SW 1271 (cell line): ENCODE results near the gene EPN2.

Source experiments
- DNase-seq, 2 experiments: peaks; one replicate each; lab custom pipeline; 2025; lab: John Stamatoyannopoulos, UW

Gene EPN2

DNA sequence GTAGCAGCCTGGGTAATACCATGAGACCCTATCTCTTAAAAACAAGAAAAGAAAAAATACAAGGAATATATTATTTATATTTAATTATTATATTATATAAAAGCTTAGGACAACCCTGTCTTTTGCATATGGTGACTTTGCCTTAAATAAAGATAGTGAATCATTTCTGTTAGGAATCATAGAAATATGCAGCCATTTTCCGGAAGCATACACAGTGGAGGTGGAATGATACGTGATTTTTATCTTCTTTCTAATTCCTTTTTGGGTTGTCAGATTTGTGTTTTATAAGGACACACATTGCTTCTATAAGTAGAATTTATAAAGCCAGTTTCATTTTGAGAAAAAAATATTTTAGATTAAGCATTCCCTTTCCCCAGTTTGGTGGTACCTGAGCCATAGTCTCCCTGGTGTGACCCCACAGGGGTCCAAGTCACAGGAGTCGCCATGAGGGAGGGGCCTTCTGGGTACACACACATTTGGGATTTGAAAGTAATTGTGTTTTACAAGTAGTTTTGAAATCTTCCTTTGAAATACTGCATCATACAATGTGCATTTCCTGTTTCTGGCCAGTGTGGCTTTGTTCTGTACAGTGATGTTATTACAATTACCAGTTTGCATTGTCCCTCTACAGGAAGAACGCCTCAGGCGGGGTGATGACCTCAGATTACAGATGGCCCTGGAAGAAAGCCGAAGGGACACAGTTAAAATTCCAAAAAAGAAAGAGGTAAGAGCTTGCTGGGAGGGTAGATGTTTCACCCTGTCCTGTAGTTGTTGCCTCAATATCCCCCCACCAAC, 74.5 kb downstream of the EPN2 start:
- DNase-seq, result no peak

DNA sequence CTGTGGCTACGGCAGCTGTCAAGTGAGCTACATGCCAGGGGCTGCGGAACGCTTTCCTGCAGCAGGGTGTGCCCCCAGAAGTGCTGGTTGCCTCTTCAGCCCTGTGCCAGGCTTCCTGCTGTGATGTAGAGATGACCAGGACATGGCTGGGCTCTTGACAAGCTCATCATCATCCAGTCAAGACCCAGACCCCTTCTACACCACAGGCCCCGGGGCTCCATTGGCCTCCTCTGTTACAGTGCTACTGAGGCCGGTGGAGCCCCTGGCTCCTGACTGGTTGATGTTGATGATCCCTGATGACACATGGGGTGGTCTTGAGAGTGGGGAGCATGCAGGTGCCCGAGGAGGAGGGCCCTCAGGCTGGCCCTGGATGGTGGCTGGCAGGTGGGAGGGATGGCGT, 75.2 kb downstream of the EPN2 start:
- no peak for DNase-seq

DNA sequence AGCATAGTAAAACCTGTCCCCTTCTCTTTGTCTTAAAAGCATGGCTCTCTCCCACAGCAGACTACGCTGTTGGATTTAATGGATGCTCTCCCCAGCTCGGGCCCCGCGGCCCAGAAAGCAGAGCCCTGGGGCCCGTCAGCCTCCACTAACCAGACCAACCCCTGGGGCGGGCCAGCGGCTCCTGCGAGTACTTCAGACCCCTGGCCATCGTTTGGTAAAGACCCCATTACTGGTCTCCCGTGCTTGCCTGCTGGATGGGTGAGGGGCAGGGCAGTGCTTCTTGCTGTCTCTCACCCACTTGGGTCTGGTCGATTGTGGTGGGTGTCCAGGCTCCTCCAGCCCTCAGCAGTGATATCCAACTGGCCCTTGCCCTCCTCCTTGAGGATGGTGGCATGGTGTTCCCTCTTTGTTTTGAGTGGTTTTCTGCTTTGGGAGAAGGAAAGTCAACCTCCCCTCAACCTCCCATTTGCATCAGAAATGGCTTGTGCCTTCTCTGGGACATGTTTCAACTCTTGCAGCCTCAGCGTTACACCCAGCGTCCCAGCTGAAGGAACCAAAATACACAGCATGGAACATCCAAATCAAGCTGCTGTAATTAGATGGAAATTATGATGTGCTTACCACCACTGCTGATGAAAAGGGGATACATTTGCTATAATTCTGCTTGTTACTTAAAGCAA, 76.0 kb downstream of the EPN2 start:
- DNase-seq, result no peak

DNA sequence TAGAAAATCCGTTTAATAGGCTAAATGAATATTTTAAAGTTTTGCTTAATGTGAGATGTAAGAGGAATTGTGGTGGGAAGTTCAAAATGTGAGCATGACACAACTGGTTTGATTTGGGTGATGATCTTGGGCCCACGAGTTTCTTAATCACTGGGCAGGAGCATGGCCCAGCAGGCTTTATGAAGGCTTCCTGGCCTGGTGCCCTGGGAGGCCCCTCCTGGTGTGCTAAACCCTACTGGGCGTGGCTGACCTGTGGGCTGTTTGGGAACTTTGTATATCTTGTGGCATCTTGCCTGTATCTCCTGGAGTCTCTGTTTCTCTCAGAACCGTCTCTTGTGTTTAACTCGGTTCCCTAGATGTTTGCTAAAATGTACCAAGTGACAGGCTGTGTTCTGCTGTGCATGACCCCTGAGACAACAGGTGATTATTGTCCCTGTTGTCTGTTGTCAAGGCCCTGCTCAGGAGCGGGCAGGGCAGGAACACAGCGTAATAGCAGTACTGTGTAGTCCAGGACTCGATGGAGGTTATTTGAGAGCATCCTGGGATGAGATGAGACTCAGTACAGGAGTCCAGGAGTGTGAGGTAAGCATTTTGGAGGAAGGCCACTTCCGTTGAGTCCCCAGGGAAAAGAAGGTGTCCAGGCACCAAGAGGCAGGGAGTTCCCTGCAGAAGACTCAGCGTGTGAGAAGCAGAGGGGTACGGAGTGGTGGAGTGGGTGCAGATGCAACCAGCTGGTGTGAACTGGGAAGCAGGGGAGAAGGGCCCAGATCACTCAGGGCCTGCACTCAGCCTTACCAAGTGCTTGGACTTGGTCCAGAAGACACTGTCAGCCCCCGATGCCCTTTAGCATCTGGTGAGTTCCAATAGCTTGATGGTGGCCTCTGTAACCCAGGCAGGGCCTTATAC, 76.8 kb downstream of the EPN2 start:
- DNase-seq, result no peak

DNA sequence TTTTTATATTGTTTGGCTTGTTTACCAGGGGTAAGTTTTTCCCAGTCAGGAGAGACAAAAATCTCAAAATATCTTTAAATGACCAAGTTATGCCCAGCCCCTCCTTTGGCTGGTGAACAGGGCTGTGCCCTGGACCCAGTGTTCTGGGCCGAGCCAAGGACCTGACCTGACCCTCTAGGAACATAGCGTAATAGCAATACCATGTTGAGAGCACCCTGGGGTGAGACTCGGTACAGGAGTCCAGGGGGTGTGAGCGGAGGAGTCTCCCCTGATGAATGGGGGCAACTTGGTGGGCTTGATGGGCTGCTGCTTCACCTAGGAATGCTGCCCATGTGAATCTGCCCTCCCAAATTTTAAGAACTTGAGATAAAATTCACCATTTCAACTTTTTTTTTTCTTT, 77.9 kb downstream of the EPN2 start:
- DNase-seq, result no peak

DNA sequence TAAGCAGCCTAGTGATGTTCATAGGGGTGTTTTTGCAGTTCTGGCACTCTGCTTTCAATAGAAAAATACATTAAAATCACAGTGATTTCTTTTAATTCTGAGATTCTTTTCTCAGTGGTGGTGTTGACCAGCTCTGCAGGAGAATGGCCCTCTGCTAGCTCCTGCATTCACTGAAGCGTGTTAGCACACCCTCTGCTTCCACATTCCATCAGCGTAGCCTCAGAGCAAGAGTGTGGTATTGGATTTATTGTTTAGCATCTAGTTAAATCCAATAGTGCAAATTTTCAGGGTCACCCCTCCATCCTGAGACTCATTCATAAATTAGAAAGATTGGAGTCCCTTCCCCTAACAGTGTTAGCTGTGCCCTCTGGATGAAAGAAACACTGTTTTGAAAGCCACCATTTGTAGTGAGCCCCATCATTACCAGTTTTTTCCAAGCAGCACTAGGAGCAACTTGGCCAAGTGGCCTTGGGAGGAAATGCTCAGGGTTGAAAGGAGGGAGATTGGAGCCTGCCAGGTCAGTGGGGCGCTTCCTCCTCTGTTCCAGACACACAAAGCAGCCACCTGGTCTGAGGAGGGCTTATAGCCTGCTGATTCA, 79.7 kb downstream of the EPN2 start:
- DNase-seq, result no peak

DNA sequence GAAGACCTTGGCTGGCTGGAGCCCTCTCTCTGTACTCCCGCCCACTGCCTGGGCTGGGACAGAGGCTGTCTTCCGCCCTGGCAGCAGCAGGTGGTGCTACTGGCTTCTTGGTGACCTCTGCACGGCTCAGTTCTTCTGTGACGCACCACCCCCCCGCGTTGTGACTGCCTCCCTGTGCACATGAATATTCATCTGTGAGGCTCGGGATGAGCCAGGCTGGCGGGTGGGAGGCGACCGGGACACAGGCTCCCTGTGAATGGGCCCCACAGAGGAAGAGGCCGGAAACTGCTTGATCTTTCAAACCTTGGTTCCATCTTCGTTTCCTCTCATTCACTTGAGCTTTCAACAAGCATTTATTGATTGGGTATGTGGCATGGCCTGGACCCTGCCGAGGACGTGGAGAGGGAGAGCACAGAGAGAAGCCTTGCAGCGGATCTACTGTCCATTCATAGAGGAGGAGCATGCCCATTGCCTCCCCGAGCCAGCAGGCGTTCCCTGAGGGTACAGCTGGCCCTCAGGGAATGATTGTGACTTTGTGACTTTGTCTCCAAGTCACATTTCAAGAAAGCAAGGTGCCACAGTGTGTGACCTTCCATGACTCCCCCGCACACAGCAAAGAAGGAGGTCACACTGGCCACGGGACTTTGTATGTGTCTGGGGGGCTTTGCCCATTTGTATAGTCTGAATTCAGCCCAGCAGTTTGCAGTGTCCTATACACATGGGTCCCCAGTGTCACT, 80.4 kb downstream of the EPN2 start:
- DNase-seq, result no peak

DNA sequence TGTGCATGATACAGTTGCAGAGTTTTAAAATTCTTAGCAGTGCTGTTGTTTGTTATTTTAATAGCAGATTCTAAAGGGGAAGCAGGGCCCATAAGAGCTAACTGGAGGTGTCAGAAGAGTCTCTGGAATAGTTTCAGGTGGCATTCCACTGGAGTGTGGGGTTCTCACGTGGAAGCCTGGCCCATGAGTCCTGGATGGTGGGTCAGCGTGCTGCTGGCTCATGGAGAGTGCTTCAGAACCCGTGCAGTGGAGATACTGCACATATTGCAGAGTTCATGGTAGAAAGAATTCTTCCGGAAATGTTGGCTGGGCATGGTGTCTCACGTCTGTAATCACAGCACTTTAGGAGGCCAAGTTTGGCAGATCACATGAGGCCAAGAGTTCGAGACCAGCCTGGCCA, 81.4 kb downstream of the EPN2 start:
- DNase-seq, result no peak

DNA sequence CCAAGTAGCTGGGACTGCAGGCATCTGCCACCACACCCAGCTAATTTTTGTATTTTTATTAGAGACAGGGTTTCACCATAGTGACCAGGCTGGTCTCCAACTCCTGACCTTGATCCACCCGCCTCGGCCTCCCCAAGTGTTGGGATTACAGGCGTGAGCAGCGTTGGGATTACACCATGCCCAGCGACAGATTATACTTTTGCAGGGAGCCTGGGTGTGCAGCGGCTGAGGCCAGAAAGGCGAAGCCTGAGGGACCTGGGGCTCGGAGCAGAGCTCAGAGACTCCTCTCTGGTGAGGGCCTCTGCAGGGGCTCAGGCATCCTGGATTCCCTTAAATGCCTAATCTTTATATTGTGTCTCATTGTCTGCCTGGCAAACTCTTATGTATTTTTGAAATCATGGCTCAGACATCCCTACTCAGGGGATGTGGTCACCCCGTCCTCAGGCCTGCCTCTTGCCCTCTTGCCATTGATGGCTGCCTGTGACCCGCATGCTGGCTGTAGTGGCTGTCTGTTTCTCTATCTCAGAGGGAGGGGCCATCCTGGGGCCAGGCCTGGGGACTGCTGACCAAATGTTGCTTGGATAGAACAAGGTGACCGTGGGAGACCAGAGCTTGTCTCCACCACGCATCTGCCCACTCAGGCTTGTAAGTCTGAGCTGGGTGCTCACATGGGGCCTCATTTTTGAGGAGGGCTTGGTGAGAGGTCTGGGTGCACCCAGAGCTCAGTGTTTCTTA, 82.8 kb downstream of the EPN2 start:
- DNase-seq, result no peak

DNA sequence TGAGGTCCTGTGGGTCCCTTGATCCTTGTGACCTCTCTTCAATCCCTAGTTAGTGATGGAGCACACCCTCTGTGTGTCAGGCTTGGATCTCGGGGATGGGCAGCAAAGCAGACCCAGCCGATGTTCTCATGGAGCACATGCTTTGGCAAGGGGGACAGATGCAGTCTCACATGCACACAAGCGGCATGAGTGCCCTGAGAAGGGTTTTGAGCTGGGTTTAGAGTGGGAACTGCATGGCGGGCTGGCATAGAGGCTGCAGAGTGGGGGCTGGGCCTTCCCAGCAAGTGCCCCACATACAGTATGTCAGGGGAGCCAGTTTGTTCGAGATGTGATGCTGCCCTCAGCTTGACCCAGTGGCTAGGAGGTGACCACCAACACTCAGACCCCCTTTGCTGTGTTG, 83.7 kb downstream of the EPN2 start:
- no peak for DNase-seq

DNA sequence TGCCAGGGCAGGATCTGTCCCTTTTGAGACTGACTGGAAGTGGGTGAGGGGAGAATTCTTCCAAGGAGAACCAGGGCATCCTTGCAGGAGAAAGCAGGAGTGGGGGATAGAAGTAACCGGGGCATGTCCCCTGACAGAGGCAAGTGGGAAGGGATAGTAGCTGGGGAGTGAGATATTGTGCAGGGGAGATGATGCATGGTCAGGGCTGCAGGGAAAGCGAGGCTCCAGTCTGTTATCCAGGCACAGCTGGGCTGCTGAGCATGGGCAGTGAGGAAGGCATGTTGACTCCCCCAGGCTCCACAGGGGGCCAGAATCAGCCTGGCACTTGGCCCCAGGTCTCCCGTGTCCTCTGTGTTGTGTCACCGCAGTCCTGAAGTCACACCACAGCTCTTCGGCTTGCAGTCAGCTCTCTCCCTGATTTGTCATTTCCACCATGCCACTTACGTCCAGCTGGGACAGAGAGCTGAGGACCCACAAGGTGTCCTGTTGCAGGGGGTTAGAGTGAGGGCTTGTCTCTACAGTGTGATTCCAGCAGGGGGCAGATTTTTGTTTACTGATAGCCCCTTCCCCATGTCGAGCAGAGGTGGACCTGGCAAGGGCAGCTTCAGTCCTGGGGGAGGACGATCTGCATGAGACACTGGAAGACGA, 84.4 kb downstream of the EPN2 start:
- DNase-seq, result no peak

DNA sequence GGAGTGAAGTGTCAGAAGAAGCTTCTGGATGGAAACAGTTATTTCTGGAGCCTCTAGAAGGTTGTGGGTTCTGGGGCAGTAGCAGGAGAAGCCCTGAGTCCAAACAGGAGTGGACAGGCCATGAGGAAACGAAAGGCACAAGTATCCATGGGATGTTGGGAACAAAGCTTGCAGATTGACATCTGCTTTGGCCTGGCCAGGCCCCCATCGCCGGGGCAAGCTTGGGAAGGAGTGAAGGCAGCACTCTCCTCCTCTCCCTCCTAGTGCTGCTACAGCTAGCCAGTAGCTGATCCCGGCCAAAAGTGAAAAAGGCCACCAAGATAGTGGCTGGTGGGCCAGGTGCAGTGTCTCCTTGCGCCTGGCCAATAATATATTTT, 85.0 kb downstream of the EPN2 start:
- no peak for DNase-seq

DNA sequence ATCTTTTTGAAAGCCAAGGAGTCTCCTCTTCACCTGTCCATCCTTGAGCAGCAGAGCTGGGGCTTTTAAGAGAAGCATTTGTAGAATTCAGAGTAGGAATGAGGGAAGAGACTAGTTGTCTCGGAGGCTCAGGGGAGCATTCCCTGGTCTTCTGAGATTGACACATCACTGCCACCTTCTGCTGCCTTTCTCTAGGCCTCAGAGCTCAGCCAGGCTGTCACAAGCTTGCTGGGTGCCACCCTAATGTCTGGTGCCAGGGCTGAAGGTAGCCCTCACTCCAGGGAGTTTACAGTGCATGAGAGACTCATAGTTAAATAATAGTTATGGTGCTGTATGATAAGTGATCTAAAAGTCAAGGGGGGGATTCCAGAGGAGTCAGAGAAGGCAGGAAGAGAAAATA, 85.7 kb downstream of the EPN2 start:
- no peak for DNase-seq

DNA sequence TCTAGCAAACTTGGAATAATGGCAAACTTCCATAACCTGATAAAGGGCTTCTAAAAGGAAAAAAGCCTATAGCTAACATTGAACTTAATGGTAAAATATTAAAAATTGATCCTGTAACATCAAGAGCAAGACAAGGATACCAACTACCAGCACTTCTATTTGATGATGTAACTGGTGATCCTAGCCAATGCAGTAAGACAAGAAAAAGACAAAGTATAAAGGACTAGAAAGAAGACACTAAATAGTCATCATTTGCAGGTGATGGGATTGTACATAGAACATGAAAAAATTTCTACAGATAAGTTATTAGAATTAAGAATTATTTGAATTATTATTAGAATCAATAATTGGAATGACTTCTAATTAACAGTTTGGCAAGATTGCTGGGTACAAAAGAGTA, 88.4 kb downstream of the EPN2 start:
- no peak for DNase-seq

DNA sequence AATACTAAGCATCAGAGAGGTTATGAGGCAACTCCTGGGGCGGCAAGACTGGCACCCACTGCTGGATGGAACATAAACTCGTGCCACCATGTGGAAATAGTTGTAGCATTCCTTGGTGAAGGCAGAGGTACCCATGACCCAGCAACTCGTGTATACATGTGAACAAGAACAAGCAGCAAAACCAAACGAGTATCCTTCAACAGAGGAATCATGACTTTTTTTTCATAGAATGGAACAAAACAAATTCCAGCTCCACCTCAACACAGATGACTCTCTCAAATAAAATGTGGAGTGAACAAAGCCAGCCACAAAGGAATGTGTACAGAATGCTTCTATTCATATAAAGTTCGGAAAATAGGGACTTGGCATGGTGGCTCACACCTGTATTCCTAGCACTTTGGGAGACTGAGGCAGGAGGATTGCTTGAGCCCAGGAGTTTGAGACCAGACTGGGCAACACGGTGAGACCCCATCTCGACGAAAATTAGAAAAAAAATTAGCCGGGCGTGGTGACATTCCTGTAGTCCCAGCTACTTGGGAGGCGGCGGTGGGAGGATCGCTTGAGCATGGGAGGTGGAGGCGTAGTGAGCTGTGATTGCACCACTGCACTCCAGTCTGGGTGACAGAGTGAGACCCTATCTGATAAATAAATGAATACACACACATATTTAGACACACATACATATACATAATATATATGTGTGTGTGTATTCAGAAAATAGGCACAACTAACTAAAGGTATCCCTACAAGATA, 90.0 kb downstream of the EPN2 start:
- peak in 1 of 2 experiments; percentile 84 for DNase-seq

DNA sequence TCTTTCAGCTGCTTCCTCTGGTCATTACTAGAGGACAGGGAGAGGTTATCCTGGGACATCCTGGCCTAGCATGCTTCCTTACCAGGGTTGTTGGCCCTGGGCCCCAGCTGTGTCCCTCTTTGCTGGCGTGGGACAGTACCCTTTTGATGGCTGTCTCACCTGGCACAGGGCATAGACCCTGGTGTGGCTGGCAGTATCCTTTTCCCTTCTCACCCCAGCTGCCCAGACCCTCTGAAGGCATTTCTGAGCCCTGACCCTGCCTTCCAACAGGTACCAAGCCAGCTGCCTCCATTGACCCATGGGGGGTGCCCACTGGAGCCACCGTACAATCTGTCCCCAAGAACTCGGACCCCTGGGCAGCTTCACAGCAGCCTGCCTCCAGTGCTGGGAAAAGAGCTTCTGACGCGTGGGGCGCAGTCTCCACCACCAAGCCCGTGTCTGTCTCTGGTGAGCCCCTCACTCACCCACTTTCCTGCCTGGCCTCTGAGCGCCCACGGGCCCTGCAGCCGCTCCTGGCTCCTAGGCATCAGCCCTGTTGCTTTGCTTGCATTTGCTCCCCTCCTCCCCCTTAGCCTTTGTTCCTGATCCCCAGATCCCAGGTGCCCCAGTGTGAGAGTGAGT, 91.4 kb downstream of the EPN2 start:
- no peak for DNase-seq

DNA sequence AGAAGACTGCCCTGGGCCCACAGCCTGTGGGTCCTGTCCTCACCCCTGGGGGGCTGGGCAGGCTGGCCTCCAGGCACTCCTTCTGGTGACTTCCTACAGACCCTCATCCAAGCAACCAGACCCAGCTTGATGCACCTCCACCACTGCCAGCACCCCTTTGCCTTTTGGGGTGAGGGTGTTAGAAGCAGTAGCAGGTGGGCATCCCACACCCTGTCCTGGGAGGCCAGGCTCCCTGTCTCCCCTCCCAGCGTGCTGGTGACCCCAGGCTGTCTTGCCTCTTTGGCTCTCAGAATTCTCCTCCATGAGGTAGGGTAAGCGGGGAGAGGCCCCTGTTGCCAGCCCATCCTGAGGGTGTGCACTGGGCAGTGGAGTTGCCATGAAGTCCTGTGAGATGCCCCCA, 92.0 kb downstream of the EPN2 start:
- no peak for DNase-seq

DNA sequence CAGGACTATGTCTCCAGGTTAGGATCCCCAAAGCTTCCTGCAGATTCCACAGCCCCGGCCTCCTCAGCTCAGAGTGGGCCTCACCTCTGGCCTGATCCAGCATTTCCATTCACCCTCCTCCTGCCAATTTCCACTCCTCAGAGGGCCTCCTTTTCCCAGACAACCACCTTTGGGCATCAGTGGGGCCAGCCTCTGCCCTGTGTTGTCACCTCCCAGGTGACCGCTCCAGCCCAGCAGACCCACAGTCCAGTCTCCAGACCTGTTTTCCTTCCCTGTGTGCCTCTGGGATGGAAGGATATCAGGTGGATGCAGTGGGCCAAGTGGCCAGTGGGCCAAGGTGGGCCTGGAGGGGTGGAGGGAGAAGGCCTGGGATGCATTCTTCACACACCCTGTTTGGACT, 92.7 kb downstream of the EPN2 start:
- no peak for DNase-seq

DNA sequence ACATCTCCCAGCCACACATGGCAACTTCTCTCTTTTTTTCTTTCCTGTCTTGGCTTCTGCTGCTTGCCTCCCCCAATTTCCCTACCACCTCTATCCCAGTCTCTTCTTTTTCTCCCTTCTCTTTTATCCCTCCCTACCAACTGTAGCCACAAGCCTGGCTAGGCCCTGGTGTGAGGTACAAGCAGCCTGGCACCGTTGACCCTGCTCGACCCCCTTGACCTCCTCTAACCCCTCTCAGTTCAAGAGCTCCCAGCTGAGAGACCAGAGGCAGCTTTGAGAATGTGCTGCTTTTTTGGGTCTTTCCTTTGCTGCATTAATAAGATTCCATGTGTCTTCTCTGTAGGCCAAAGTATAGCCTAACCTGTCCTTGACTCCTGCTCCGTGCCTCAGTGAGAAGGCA, 93.1 kb downstream of the EPN2 start:
- no peak for DNase-seq
